GM18867 (cell line): ENCODE data around the gene AFF1.
A peak's percentile ranks its signal among the peaks of the same experiment; 100 is the strongest.
"Not testable (repeated sequence)": the region's sequence is repeated elsewhere in the genome, so short reads cannot be mapped to it uniquely, and the experiment has no call there.

Source experiments
- ATAC-seq: cut with Tn5 transposase; IDR thresholded peaks from one replicate; pipeline ENCODE4 v1.9.1; 2021; ENCODE audit warnings: mild to moderate bottlenecking, moderate library complexity; ENCODE audit not compliant: unreplicated experiment

Gene AFF1

GRCh38 chr4:87077914-87078585, 143.2 kb downstream of the AFF1 start:
- no peak for ATAC-seq

- ATAC-seq = no peak
These were observed 144.2 kb downstream of the AFF1 start for GRCh38 chr4:87078987-87079486.

DNA sequence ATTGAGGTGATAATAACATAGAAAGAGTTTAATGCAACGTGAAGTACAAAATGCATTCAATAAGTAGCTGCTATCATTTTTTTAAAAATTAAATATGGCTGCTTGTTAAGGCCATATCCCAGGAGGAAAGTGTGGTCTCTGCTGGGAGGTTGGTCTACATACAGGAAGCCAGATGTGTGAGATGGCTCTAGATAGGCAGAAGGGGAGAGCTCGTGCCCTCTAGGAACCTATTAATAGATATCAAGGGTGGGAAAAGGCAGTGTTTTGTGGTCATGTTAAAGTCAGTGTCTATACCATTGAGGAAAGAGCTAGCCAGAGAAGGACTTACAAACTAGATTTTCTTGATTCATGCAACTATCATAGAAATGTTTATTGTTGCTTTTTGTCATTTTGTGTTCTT, 145.2 kb downstream of the AFF1 start:
- ATAC-seq = no peak

- no peak for ATAC-seq
These were observed 145.7 kb downstream of the AFF1 start for GRCh38 chr4:87080462-87080861.

- ATAC-seq = no peak
These were observed 147.0 kb downstream of the AFF1 start for GRCh38 chr4:87081826-87082225.

DNA sequence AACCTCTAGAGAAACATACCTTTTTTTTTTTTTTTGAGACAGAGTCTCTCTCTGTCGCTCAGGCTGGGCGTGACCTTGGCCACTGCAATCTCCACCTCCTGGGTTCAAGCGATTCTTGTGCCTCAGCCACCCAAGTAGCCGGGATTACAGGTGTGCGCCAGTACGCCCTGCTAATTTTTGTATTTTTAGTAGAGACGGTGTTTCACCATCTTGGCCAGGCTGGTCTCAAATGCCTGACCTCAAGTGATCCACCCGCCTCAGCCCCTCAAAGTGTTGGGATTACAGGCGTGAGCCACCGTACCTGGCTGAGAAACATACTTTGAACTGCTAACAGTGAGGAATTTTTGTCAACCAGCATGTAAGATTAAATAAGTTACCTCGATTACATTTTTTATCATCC, 150.9 kb downstream of the AFF1 start:
- ATAC-seq = not testable (repeated sequence)

- ATAC-seq = no peak
These were observed 151.5 kb downstream of the AFF1 start for GRCh38 chr4:87086143-87086805.

GRCh38 chr4:87087015-87087414, 152.2 kb downstream of the AFF1 start:
- ATAC-seq = no peak

- no peak for ATAC-seq
These were observed 152.6 kb downstream of the AFF1 start for GRCh38 chr4:87087420-87087819.

GRCh38 chr4:87088186-87088585, 153.4 kb downstream of the AFF1 start:
- no peak for ATAC-seq

DNA sequence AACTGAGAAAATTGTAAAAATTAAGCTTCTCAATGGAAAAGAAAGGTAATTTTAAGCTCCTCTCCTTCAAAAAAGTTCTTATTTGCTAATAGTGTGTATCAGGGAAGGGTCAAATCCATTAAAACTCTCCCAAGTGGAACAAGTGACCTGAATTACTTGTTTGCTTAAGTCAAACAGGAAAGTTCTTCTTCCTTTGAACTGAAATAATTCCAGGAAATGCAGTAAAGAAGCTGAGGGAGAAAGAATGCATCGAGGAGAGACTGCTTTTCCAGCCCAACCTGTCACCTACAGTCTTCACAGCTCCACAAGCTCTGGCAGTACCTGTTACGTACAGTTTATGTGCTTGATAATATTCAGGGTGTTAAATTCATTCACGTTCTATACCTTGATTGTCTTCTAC, 154.6 kb downstream of the AFF1 start:
- no peak for ATAC-seq

DNA sequence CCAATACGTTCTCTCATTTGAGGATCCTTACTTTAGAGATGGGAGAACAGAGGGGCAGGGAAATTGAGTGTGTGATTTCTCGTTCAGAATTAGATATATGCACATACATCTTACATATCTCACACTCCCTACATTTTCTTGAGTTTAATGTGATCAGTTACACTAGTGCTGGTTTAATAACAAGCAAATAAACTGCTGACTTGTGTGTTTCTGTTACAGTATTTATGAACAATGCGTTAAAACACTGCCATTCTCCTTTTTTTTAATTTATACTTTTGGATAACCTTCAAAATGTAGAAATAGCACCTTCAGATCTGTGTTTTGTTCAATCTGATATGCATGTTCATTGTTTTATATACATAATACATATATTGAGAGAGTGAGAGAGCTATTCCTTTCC, 155.5 kb downstream of the AFF1 start:
- no peak for ATAC-seq

- ATAC-seq = no peak
These were observed 157.8 kb downstream of the AFF1 start for GRCh38 chr4:87092389-87093141.

GRCh38 chr4:87093443-87094123, 158.8 kb downstream of the AFF1 start:
- ATAC-seq = peak; percentile 89

GRCh38 chr4:87097075-87097474, 162.3 kb downstream of the AFF1 start:
- ATAC-seq = no peak

GRCh38 chr4:87100168-87100567, 165.4 kb downstream of the AFF1 start:
- no peak for ATAC-seq

DNA sequence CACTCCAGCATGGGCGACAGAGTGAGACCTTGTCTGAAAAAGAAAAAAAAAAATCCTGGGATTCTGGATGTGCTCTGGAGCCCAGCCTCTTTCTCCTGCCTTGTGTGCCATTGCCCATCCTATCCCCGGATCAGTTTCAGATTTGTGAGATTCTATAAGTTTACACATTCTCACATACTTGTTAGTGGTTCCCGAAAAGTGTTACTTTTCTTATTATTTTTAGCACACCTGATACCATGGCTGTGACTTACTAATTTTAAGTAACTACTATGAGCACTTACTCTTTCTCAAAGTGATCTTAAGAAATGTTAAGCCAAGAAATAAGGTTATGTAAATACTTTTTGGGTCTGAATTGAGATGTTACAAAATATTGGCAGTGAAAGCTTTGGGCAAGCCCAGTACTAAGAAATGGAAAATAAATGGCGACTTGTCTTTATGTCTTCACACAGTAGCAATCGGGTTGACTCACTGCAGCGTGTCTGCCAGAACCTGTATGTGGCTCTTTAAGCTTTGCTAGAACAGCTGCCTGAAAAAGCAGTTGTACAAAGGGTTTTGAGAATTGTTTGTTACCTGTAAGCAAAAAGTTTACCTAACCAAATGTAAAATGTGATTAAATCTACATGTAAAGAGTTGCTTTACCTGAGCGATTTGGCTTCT, 166.9 kb downstream of the AFF1 start:
- no peak for ATAC-seq

- no peak for ATAC-seq
These were observed 168.3 kb downstream of the AFF1 start for GRCh38 chr4:87103086-87103485.

DNA sequence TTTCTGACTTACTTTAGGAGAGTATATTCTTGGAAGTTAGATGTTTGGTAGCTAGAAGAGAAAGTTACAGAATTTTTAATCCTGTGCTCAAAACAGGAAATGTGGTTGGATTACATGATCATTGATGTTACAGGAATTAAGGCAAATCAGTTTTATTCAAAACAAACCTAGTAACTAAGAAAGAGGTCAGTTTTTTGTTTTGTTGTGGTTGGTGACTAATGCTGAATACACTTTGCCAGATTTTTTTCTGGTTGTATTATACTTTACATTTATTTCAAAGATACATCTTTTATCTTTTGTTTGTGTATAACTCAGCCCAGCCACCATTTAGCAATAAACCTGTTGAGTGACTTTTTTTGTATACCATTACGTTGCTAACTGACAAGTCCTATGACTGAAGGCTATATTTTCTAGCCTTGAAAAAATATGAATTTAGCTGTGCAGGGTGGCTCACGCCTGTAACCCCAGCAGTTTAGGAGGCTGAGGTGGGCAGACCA, 168.9 kb downstream of the AFF1 start:
- no peak for ATAC-seq

DNA sequence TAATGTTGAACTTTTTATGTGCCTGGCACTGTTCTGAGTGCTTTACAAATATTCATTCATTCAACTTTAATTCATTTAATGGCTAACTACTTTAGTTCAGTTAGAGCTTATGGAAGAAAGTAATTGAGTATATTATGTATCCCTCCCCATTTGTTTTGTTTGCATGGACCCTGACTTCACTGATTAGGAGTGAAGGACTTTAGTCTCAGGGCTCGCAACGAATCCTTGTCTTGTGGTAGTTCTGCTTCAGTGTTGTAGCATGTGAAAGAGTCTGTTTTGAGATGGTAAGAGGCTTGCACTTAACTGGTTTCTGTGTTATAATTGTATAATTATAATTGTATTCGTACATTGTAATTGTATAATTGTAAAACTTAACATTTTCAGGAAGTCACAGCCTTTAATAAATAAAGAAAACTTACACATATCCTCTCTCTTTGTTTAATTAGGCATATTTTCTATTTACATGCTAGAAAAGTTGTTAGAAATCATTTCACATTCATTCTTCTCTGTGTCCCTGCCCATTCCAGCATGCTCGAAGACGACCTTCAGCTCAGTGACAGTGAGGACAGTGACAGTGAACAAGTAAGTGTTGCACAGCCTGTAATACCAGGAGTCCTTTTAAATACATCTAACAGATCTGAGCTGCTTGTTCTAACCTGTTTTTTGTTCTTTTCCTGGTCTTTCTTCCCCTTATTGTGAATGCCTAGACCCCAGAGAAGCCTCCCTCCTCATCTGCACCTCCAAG, 170.5 kb downstream of the AFF1 start:
- no peak for ATAC-seq
